GM03348 (cell line): ENCODE measurements around the gene CFAP251.

ENCODE experiments used
- DNase-seq: peaks from one replicate; pipeline ENCODE4 v3.0.0; 2012; ENCODE audit warnings: low spot score

Gene CFAP251

GRCh38 chr12:122003651-122004611 lies 85.5 kb downstream of the CFAP251 start:
- DNase-seq, result peak; percentile 82

GRCh38 chr12:122004633-122005071 lies 86.3 kb downstream of the CFAP251 start:
- DNase-seq, result peak; percentile 41

- DNase-seq, result no peak
Measured at GRCh38 chr12:122005252-122005776, 86.9 kb downstream of the CFAP251 start.

- DNase-seq, result no peak
Measured at GRCh38 chr12:122006186-122006926, 88.0 kb downstream of the CFAP251 start.

GRCh38 chr12:122009741-122010140 lies 91.3 kb downstream of the CFAP251 start:
- DNase-seq, result no peak

- no peak for DNase-seq
Measured at GRCh38 chr12:122012184-122012583, 93.8 kb downstream of the CFAP251 start.

GRCh38 chr12:122013136-122013535 lies 94.7 kb downstream of the CFAP251 start:
- DNase-seq, result no peak

GRCh38 chr12:122013791-122014590 lies 95.6 kb downstream of the CFAP251 start:
- DNase-seq, result no peak

- no peak for DNase-seq
Measured at GRCh38 chr12:122014781-122015180, 96.4 kb downstream of the CFAP251 start.

- no peak for DNase-seq
Measured at GRCh38 chr12:122018457-122018856, 100.1 kb downstream of the CFAP251 start.

- DNase-seq, result no peak
Measured at GRCh38 chr12:122018937-122019336, 100.5 kb downstream of the CFAP251 start.

GRCh38 chr12:122020795-122021192 lies 102.4 kb downstream of the CFAP251 start:
- DNase-seq, result no peak

GRCh38 chr12:122021193-122021821 lies 102.9 kb downstream of the CFAP251 start:
- peak; percentile 46 for DNase-seq

GRCh38 chr12:122021822-122022392 lies 103.5 kb downstream of the CFAP251 start, which contains the start of gene BCL7A:
BCL7A (plus strand) TSS chr12:122021884; CDS start chr12:122022092, 208 bp downstream.
- peak; percentile 92 for DNase-seq

- DNase-seq, result peak; percentile 64
Measured at GRCh38 chr12:122022393-122023338, 104.3 kb downstream of the CFAP251 start.

- peak; percentile 92 for DNase-seq
Measured at GRCh38 chr12:122023339-122024131, 105.1 kb downstream of the CFAP251 start.

- no peak for DNase-seq
Measured at GRCh38 chr12:122024132-122024785, 105.9 kb downstream of the CFAP251 start.

- DNase-seq, result no peak
Measured at GRCh38 chr12:122026706-122027333, 108.4 kb downstream of the CFAP251 start.
